ENCODE data around the gene ADAMTSL3.

GRCh38 chr15:83610132-83610531 lies 43.8 kb upstream of the ADAMTSL3 start:
- TF ChIP-seq TAF1 (IDR thresholded peaks at IDR 0.05; ENCODE audit: borderline replicate concordance, insufficient read depth, low read length) (no peak), REST (IDR thresholded peaks at IDR 0.05; ENCODE audit: insufficient read depth in 1 of 2, low read depth in 2 of 2, low read length in 2 of 2) (no peak), POLR2AphosphoS5 (IDR thresholded peaks at IDR 0.05; ENCODE audit: low read depth, low read length) (no peak)

Measured in PFSK-1 (cell line).